ENCODE data around the gene S1PR4. TPM values are rescaled to one million over a fixed set of nuclear protein-coding genes. Genes with fewer than 3 reads are reported as not detected.
A peak's percentile ranks its signal among the peaks of the same experiment; 100 is the strongest.

The S1PR4 gene
- total and polyA plus RNA-seq, 4 donors: 7.3 to 40.5 (median 16.8) TPM

- peak overlapping the region in 1 of 2 donors; percentile 15 for H3K27ac ChIP-seq (ENCODE audit: low read depth in 1 of 2, low read length in 1 of 2)
- ATAC-seq (ENCODE audit: insufficient read depth, low FRiP score): no peak
These were observed 18.4 kb upstream of the S1PR4 start for GRCh38 chr19:3160219-3160618.

GRCh38 chr19:3161453-3161852, 17.1 kb upstream of the S1PR4 start:
- peaks cover 0 to 9% (median 0%) of the 10 kb centered on the region in 4 donors for H3K36me3 ChIP-seq (ENCODE audit: control insufficient read depth in 4 of 4, insufficient read depth in 4 of 4, low read length in 4 of 4)
- TF ChIP-seq CTCF (IDR thresholded peaks at IDR 0.05; ENCODE audit: control extremely low read depth, extremely low read depth): no peak
- peaks cover 0 to 5% (median 0%) of the 10 kb centered on the region in 4 donors for H3K9me3 ChIP-seq (ENCODE audit: control insufficient read depth in 4 of 4, insufficient read depth in 3 of 4, low read length in 3 of 4)
- no peak for ATAC-seq (ENCODE audit: insufficient read depth, low FRiP score)
- no peak overlapping the region for H3K4me3 ChIP-seq
- WGBS, 2 donors: 89 to 95% methylated on average over 4 of the region's 4 CpGs
- no peaks in the 10 kb centered on the region for H3K27me3 ChIP-seq (ENCODE audit: control insufficient read depth in 3 of 3, insufficient read depth in 3 of 3, low read length in 2 of 3)
- peak overlapping the region in 1 of 2 donors; percentile 69 for H3K27ac ChIP-seq (ENCODE audit: low read depth in 1 of 2, low read length in 1 of 2)
- DNase-seq: no peak
- no peak overlapping the region for H3K9ac ChIP-seq (ENCODE audit: insufficient read depth in 1 of 2, low read length in 2 of 2)
- peaks cover 0 to 4% (median 0%) of the 10 kb centered on the region in 5 donors for H3K4me1 ChIP-seq (ENCODE audit: control insufficient read depth in 5 of 5, insufficient read depth in 5 of 5, low read length in 5 of 5)

More at GRCh38 chr19:3160219-3160618, 18.4 kb upstream of the S1PR4 start:
- 90% methylated on average over 3 of the region's 3 CpGs for WGBS, 2 donors
- H3K27me3 ChIP-seq (ENCODE audit: control insufficient read depth in 3 of 3, insufficient read depth in 3 of 3, low read length in 2 of 3): no peaks in the 10 kb centered on the region
- peaks cover 0 to 8% (median 0%) of the 10 kb centered on the region in 5 donors for H3K4me1 ChIP-seq (ENCODE audit: control insufficient read depth in 5 of 5, insufficient read depth in 5 of 5, low read length in 5 of 5)
- TF ChIP-seq CTCF (IDR thresholded peaks at IDR 0.05; ENCODE audit: control extremely low read depth, extremely low read depth): no peak
- no peak overlapping the region for H3K4me3 ChIP-seq
- peaks cover 0 to 5% (median 0%) of the 10 kb centered on the region in 4 donors for H3K9me3 ChIP-seq (ENCODE audit: control insufficient read depth in 4 of 4, insufficient read depth in 3 of 4, low read length in 3 of 4)
- H3K9ac ChIP-seq (ENCODE audit: insufficient read depth in 1 of 2, low read length in 2 of 2): no peak overlapping the region
- no peak for DNase-seq
- peaks cover 0 to 14% (median 0%) of the 10 kb centered on the region in 4 donors for H3K36me3 ChIP-seq (ENCODE audit: control insufficient read depth in 4 of 4, insufficient read depth in 4 of 4, low read length in 4 of 4)

- H3K27ac ChIP-seq (ENCODE audit: low read depth in 1 of 2, low read length in 1 of 2): no peak overlapping the region
- H3K36me3 ChIP-seq (ENCODE audit: control insufficient read depth in 4 of 4, insufficient read depth in 4 of 4, low read length in 4 of 4): peaks cover 0 to 9% (median 0%) of the 10 kb centered on the region in 4 donors
- 70 to 81% methylated on average over 38 of the region's 38 CpGs for WGBS, 2 donors
- H3K9ac ChIP-seq (ENCODE audit: insufficient read depth in 1 of 2, low read length in 2 of 2): no peak overlapping the region
- peaks cover 0 to 4% (median 0%) of the 10 kb centered on the region in 5 donors for H3K4me1 ChIP-seq (ENCODE audit: control insufficient read depth in 5 of 5, insufficient read depth in 5 of 5, low read length in 5 of 5)
- TF ChIP-seq CTCF (IDR thresholded peaks at IDR 0.05; ENCODE audit: control extremely low read depth, extremely low read depth): no peak
- H3K4me3 ChIP-seq: no peak overlapping the region
- ATAC-seq (ENCODE audit: insufficient read depth, low FRiP score): no peak
- DNase-seq: no peak
- peaks cover 0 to 5% (median 0%) of the 10 kb centered on the region in 4 donors for H3K9me3 ChIP-seq (ENCODE audit: control insufficient read depth in 4 of 4, insufficient read depth in 3 of 4, low read length in 3 of 4)
- no peaks in the 10 kb centered on the region for H3K27me3 ChIP-seq (ENCODE audit: control insufficient read depth in 3 of 3, insufficient read depth in 3 of 3, low read length in 2 of 3)
These were observed 15.9 kb upstream of the S1PR4 start for GRCh38 chr19:3162418-3163229.

Measured in lung (tissue), 12 donors.